ENCODE results near the gene LRRFIP1. TPM values are rescaled to one million over a fixed set of nuclear protein-coding genes. Genes with fewer than 3 reads are reported as not detected.
"Not testable (repeated sequence)": the region's sequence is repeated elsewhere in the genome, so short reads cannot be mapped to it uniquely, and the experiment has no call there.

LRRFIP1 gene
- total RNA-seq, 1 donor from 2014 or later, result 201 TPM

- intact Hi-C loops (cut with micrococcal nuclease), result not testable (repeated sequence)
Measured at GRCh38 chr2:237762291-237763182, 135.2 kb downstream of the LRRFIP1 start.

GRCh38 chr2:237763812-237764211, 136.4 kb downstream of the LRRFIP1 start:
- intact Hi-C loops (cut with micrococcal nuclease), result no loop called here

GRCh38 chr2:237765122-237765521, 137.7 kb downstream of the LRRFIP1 start:
- intact Hi-C loops (cut with micrococcal nuclease), result not testable (repeated sequence)

GRCh38 chr2:237765875-237766274, 138.5 kb downstream of the LRRFIP1 start:
- intact Hi-C loops (cut with micrococcal nuclease), result no loop called here

- intact Hi-C loops (cut with micrococcal nuclease), result no loop called here
Measured at GRCh38 chr2:237766340-237766739, 139.0 kb downstream of the LRRFIP1 start.

- intact Hi-C loops (cut with micrococcal nuclease), result loop anchor here (10.0 kb wide), 1 partner anchor 258 kb away; no protein-coding TSS in a partner anchor
Measured at GRCh38 chr2:237772513-237772912, 145.1 kb downstream of the LRRFIP1 start.

GRCh38 chr2:237773826-237774225, 146.4 kb downstream of the LRRFIP1 start:
- intact Hi-C loops (cut with micrococcal nuclease), result loop anchor here (1.0 to 10.0 kb wide), 2 partner anchors 101 to 259 kb away; no protein-coding TSS in a partner anchor

- intact Hi-C loops (cut with micrococcal nuclease), result loop anchor here (1.0 to 10.0 kb wide), 2 partner anchors 102 to 260 kb away; no protein-coding TSS in a partner anchor
Measured at GRCh38 chr2:237774811-237775553, 147.6 kb downstream of the LRRFIP1 start.

GRCh38 chr2:237779521-237779920, 152.1 kb downstream of the LRRFIP1 start:
- intact Hi-C loops (cut with micrococcal nuclease), result loop anchor here (10.0 kb wide), 1 partner anchor 265 kb away; no protein-coding TSS in a partner anchor

- intact Hi-C loops (cut with micrococcal nuclease), result no loop called here
Measured at GRCh38 chr2:237782181-237782580, 154.8 kb downstream of the LRRFIP1 start.

- intact Hi-C loops (cut with micrococcal nuclease), result not testable (repeated sequence)
Measured at GRCh38 chr2:237783678-237784077, 156.3 kb downstream of the LRRFIP1 start.

- intact Hi-C loops (cut with micrococcal nuclease), result no loop called here
Measured at GRCh38 chr2:237786936-237787335, 159.5 kb downstream of the LRRFIP1 start.

- intact Hi-C loops (cut with micrococcal nuclease), result no loop called here
Measured at GRCh38 chr2:237790353-237790752, 163.0 kb downstream of the LRRFIP1 start.

- intact Hi-C loops (cut with micrococcal nuclease), result no loop called here
Measured at GRCh38 chr2:237791977-237792727, 164.8 kb downstream of the LRRFIP1 start.

GRCh38 chr2:237797253-237797652, 169.9 kb downstream of the LRRFIP1 start:
- intact Hi-C loops (cut with micrococcal nuclease), result no loop called here

- intact Hi-C loops (cut with micrococcal nuclease), result no loop called here
Measured at GRCh38 chr2:237798236-237799059, 171.1 kb downstream of the LRRFIP1 start, which contains the start of gene RBM44. TSS of gene RBM44 (plus strand) at chr2:237798779. CDS start at chr2:237813610, 14,831 bp downstream.

- intact Hi-C loops (cut with micrococcal nuclease), result no loop called here
Measured at GRCh38 chr2:237799060-237799428, 171.7 kb downstream of the LRRFIP1 start.

- intact Hi-C loops (cut with micrococcal nuclease), result no loop called here
Measured at GRCh38 chr2:237801466-237801865, 174.1 kb downstream of the LRRFIP1 start.

GRCh38 chr2:237806334-237806733, 178.9 kb downstream of the LRRFIP1 start:
- intact Hi-C loops (cut with micrococcal nuclease), result no loop called here

- intact Hi-C loops (cut with micrococcal nuclease), result no loop called here
Measured at GRCh38 chr2:237815637-237816036, 188.2 kb downstream of the LRRFIP1 start.
